Measurements from ENCODE around the gene UBFD1.

- TF ChIP-seq CTCF (IDR thresholded peaks at IDR 0.05; ENCODE audit: low read depth, low read length) (no peak), EZH2phosphoT487 (IDR thresholded peaks at IDR 0.05; ENCODE audit: low read depth) (no peak)
Observed at GRCh38 chr16:23527961-23528643, 29.4 kb upstream of the UBFD1 start.

All from OCI-LY3 (cell line).